Hepatocyte (in vitro differentiated cells): ENCODE data around the gene TTLL1. TPM values are rescaled to one million over a fixed set of nuclear protein-coding genes. Genes with fewer than 3 reads are reported as not detected.

Experiments
- DNase-seq: peaks from one replicate; pipeline ENCODE4 v3.0.0-alpha.2; 2016; ENCODE audit warnings: low spot score
- H2AFZ ChIP-seq: fragments of 200-600 bp; sonication (generic); 2 replicates; pipeline ENCODE4 v1.6.0; 2016; ENCODE audit warnings: antibody characterized with exemption, mild to moderate bottlenecking
- H3K27ac ChIP-seq: fragments of 200-600 bp; sonication (generic); 2 replicates; pipeline ENCODE4 v1.5.1; 2016; ENCODE audit warnings: mild to moderate bottlenecking
- H3K27me3 ChIP-seq: fragments of 200-600 bp; sonication (generic); 2 replicates; pipeline ENCODE4 v1.6.1; 2016
- H3K36me3 ChIP-seq: fragments of 200-600 bp; sonication (generic); replicated peaks from 2 replicates; pipeline ENCODE4 v1.5.1; 2016; ENCODE audit warnings: low read depth; ENCODE audit not compliant: insufficient read depth
- H3K4me1 ChIP-seq: fragments of 200-600 bp; sonication (generic); 2 replicates; pipeline ENCODE4 v1.5.1; 2016; ENCODE audit warnings: mild to moderate bottlenecking, moderate library complexity; ENCODE audit not compliant: insufficient read depth
- H3K4me2 ChIP-seq: fragments of 200-600 bp; sonication (generic); 2 replicates; pipeline ENCODE4 v1.6.0; 2016
- H3K4me3 ChIP-seq: fragments of 200-600 bp; sonication (generic); 2 replicates; pipeline ENCODE4 v1.5.1; 2016; ENCODE audit warnings: mild to moderate bottlenecking
- H3K79me2 ChIP-seq: fragments of 200-600 bp; sonication (generic); 2 replicates; pipeline ENCODE4 v1.6.0; 2017; ENCODE audit warnings: mild to moderate bottlenecking
- H3K9me2 ChIP-seq: fragments of 200-600 bp; sonication (generic); replicated peaks from 2 replicates; pipeline ENCODE4 v1.6.0; 2017; ENCODE audit warnings: mild to moderate bottlenecking; ENCODE audit not compliant: insufficient read depth
- H3K9me3 ChIP-seq: fragments of 200-600 bp; sonication (generic); 2 replicates; pipeline ENCODE4 v1.5.1; 2016; ENCODE audit warnings: low read depth, mild to moderate bottlenecking
- H4K20me1 ChIP-seq: fragments of 200-600 bp; sonication (generic); 2 replicates; pipeline ENCODE4 v1.6.0; 2016; ENCODE audit warnings: mild to moderate bottlenecking; ENCODE audit not compliant: insufficient read depth, poor library complexity, severe bottlenecking
- EZH2 ChIP-seq: fragments of 200-600 bp; sonication (generic); IDR thresholded peaks from 2 replicates; pipeline ENCODE4 v1.6.1; 2016; ENCODE audit warnings: antibody characterized with exemption, mild to moderate bottlenecking, borderline replicate concordance
- EZH2phosphoT487 ChIP-seq: fragments of 200-600 bp; sonication (generic); IDR thresholded peaks from one replicate; pipeline ENCODE4 v1.6.1; 2018; ENCODE audit warnings: antibody characterized with exemption, mild to moderate bottlenecking, low read depth, moderate library complexity; ENCODE audit not compliant: unreplicated experiment, severe bottlenecking
- WGBS: methylation state at CpG from one replicate; pipeline ENCODE4 v1.1.6; 2016; ENCODE audit warnings: low lambda C conversion rate; ENCODE audit errors: missing lambda C conversion rate; 5-methylcytosine and 5-hydroxymethylcytosine counted together
- polyA plus RNA-seq: library from polyadenylated mRNA; unstranded; fragments of >200 nt; fragmentation: Nextera tagmentation; extraction: Ambion mirVana; gene quantifications from 2 replicates; pipeline ENCODE4 v1.2.1, GENCODE V29; 2016
- total RNA-seq: library from RNA; depleted of rRNA; stranded (reverse); fragments of >200 nt; gene quantifications from 2 replicates; pipeline ENCODE4 v1.2.3, GENCODE V29; 2014
- TF ChIP-seq, protein P1 (sequence below): fragments of 200-600 bp; sonication (generic); IDR thresholded peaks from 2 replicates; pipeline ENCODE4 v1.5.1; 2016; ENCODE audit warnings: antibody characterized with exemption, mild to moderate bottlenecking; ENCODE audit not compliant: poor library complexity

Gene TTLL1
- total and polyA plus RNA-seq, 2 experiments from 2014 or later: 6.4 to 8.7 TPM

DNA sequence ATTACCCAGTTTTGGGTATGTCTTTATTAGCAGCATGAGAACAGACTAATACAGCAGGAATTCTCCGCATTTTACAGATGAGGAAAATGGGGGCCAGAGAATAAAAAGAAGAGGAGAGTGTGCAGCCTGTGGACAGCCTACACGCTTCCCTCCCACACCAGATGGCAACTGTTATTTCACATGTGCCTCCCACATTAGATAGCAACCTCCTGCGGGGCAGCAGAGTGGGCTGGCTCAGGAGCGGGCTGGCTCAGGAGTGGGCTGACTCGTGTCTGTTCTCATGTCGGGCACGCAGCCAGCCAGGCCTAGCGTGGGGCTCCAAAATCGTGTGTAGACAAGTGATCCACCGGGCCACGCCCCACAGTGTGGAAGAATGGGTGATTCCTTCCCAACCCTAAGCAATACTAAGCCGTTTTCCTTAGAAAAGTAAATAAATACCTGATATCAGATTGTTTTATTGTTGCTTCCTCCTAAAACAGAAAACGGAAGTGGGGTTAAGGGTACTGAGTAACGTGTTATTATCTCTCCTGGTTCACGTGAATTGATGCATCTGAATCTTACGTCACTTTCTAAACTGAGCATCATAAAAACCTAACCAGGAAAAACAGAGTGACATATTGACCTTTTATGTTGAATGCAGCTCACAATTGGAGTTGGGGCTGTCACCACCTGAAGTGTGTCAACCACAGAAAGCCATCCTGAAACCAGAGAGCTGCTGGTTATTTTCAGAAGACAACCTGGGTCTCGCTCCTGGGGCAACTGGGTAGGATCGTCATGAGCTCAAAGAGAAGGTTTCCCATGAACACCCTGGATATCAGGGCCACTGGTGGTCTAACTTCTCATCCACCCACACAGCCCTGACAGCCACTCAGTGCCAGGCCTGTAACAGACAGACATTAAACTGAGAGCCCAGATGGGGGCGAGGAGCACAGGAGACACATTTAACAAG, 3.3 kb downstream of the TTLL1 start:
- Histone ChIP-seq H3K27me3 (no peaks in the 10 kb centered on the region), H3K9me2 (no peaks in the 10 kb centered on the region), H2AFZ (no peak overlapping the region), H4K20me1 (no peaks in the 10 kb centered on the region), H3K4me1 (no peaks in the 10 kb centered on the region), H3K9me3 (no peaks in the 10 kb centered on the region), H3K27ac (no peak overlapping the region), H3K36me3 (no peaks in the 10 kb centered on the region), H3K4me3 (no peak overlapping the region), H3K4me2 (no peak overlapping the region), H3K79me2 (peaks cover 3% of the 10 kb centered on the region)
- DNase-seq: no peak
- TF ChIP-seq EZH2phosphoT487 (no peak), EZH2 (no peak)
- TF ChIP-seq, protein P1, sequence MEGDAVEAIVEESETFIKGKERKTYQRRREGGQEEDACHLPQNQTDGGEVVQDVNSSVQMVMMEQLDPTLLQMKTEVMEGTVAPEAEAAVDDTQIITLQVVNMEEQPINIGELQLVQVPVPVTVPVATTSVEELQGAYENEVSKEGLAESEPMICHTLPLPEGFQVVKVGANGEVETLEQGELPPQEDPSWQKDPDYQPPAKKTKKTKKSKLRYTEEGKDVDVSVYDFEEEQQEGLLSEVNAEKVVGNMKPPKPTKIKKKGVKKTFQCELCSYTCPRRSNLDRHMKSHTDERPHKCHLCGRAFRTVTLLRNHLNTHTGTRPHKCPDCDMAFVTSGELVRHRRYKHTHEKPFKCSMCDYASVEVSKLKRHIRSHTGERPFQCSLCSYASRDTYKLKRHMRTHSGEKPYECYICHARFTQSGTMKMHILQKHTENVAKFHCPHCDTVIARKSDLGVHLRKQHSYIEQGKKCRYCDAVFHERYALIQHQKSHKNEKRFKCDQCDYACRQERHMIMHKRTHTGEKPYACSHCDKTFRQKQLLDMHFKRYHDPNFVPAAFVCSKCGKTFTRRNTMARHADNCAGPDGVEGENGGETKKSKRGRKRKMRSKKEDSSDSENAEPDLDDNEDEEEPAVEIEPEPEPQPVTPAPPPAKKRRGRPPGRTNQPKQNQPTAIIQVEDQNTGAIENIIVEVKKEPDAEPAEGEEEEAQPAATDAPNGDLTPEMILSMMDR: no peak
- WGBS: 85% methylated on average over 19 of the region's 19 CpGs

DNA sequence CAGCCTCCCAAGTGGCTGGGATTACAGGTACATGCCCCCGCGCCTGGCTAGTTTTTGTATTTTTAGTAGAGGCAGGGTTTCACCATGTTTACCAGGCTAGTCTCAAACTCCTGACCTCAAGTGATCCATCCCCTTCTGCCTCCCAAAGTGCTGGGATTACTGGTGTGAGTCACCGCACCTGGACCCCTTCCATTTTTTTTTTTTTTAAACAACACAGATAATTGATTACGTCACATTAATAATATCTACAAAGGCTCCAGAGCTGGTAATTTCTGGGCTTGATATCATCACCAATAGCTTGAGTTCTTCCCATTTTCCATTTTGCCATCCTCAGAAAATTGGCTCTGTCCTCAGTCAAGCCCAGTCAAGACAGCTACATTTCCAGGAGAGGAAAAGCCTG, 7.2 kb downstream of the TTLL1 start:
- Histone ChIP-seq H3K9me2 (no peaks in the 10 kb centered on the region), H3K36me3 (no peaks in the 10 kb centered on the region), H3K4me3 (no peak overlapping the region), H3K79me2 (no peaks in the 10 kb centered on the region), H3K4me1 (peaks cover 7% of the 10 kb centered on the region), H4K20me1 (no peaks in the 10 kb centered on the region), H3K9me3 (no peaks in the 10 kb centered on the region), H3K27ac (no peak overlapping the region), H2AFZ (no peak overlapping the region), H3K4me2 (no peak overlapping the region), H3K27me3 (no peaks in the 10 kb centered on the region)
- 96% methylated on average over 4 of the region's 4 CpGs for WGBS
- TF ChIP-seq, protein P1: no peak
- TF ChIP-seq EZH2phosphoT487 (no peak), EZH2 (no peak)
- no peak for DNase-seq

DNA sequence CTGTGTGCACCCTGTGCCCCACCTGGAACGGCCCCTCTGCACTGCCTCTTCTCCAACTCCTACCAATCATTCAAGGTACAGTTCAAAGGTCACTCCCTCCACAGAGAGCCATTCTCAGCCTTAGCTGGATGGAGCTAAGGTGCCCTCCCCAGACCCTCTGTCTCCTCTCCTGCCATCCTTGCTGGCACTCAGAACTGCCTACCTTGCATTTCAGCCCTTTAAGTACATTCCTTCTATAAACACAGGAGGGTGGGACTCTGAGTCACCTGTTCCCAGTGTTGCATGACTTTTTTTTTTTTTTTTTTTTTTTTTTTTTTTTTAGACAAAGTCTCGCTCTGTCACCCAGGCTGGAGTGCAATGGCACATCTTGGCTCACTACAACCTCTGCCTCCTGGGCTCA, 8.6 kb downstream of the TTLL1 start:
- WGBS: 40% methylated on average over 1 of the region's 2 CpGs
- Histone ChIP-seq H3K4me3 (no peak overlapping the region), H3K27ac (peak overlapping the region; percentile 72), H3K9me2 (no peaks in the 10 kb centered on the region), H2AFZ (no peak overlapping the region), H3K4me1 (peaks cover 7% of the 10 kb centered on the region), H3K27me3 (no peaks in the 10 kb centered on the region), H3K79me2 (no peaks in the 10 kb centered on the region), H3K4me2 (peak overlapping the region; percentile 27), H4K20me1 (no peaks in the 10 kb centered on the region), H3K9me3 (no peaks in the 10 kb centered on the region), H3K36me3 (no peaks in the 10 kb centered on the region)
- peak; percentile 77 for DNase-seq
- TF ChIP-seq EZH2: no peak
- TF ChIP-seq EZH2phosphoT487: no peak
- TF ChIP-seq, protein P1: no peak
